Measurements from ENCODE around the gene KAT2A.

The KAT2A gene

GRCh38 chr17:42076797-42077559 is 44.2 kb downstream of the KAT2A start:
- Mint-ChIP-seq H3K27ac (no peak overlapping the region), H3K9me3 (no peaks in the 10 kb centered on the region), H3K36me3 (ENCODE audit: low read depth) (no peaks in the 10 kb centered on the region), H3K27me3 (peaks cover 4% of the 10 kb centered on the region), H3K4me1 (peaks cover 4% of the 10 kb centered on the region), H3K4me3 (no peak overlapping the region)
- DNase-seq = no peak
- ATAC-seq = no peak

GRCh38 chr17:42075789-42076188 is 45.4 kb downstream of the KAT2A start:
- ATAC-seq (no peak), DNase-seq (no peak)
- Mint-ChIP-seq H3K27ac (no peak overlapping the region), H3K4me1 (peaks cover 8% of the 10 kb centered on the region), H3K9me3 (no peaks in the 10 kb centered on the region), H3K4me3 (peak overlapping the region; percentile 1), H3K27me3 (peaks cover 11% of the 10 kb centered on the region), H3K36me3 (ENCODE audit: low read depth) (no peaks in the 10 kb centered on the region)

GRCh38 chr17:42072323-42073187 is 48.6 kb downstream of the KAT2A start:
- H3K27ac Mint-ChIP-seq = peak overlapping the region; percentile 73
- H3K27me3 Mint-ChIP-seq = peaks cover 11% of the 10 kb centered on the region
- peak; percentile 15 for DNase-seq

GRCh38 chr17:42071810-42072209 is 49.4 kb downstream of the KAT2A start:
- ATAC-seq (no peak), DNase-seq (no peak)
- H3K27me3 Mint-ChIP-seq = peaks cover 11% of the 10 kb centered on the region
- H3K36me3 Mint-ChIP-seq (ENCODE audit: low read depth) = no peaks in the 10 kb centered on the region
- peaks cover 8% of the 10 kb centered on the region for H3K4me1 Mint-ChIP-seq
- H3K9me3 Mint-ChIP-seq = no peaks in the 10 kb centered on the region
- H3K4me3 Mint-ChIP-seq = peak overlapping the region; percentile 73
- peak overlapping the region; percentile 62 for H3K27ac Mint-ChIP-seq

More at GRCh38 chr17:42072323-42073187, 48.6 kb downstream of the KAT2A start:
- ATAC-seq = peak; percentile 3
- H3K4me1 Mint-ChIP-seq = peaks cover 8% of the 10 kb centered on the region
- peak overlapping the region; percentile 73 for H3K4me3 Mint-ChIP-seq
- H3K36me3 Mint-ChIP-seq (ENCODE audit: low read depth) = no peaks in the 10 kb centered on the region
- no peaks in the 10 kb centered on the region for H3K9me3 Mint-ChIP-seq

GRCh38 chr17:42068979-42069378 is 52.2 kb downstream of the KAT2A start:
- Mint-ChIP-seq H3K27ac (no peak overlapping the region), H3K4me1 (peaks cover 20% of the 10 kb centered on the region), H3K4me3 (no peak overlapping the region), H3K9me3 (no peaks in the 10 kb centered on the region), H3K36me3 (ENCODE audit: low read depth) (no peaks in the 10 kb centered on the region), H3K27me3 (peaks cover 9% of the 10 kb centered on the region)
- DNase-seq (no peak), ATAC-seq (no peak)

GRCh38 chr17:42067371-42068091 is 53.6 kb downstream of the KAT2A start:
- H3K27me3 Mint-ChIP-seq = peaks cover 7% of the 10 kb centered on the region
- H3K27ac Mint-ChIP-seq = no peak overlapping the region
- ATAC-seq (no peak), DNase-seq (peak; percentile 82)
- H3K9me3 Mint-ChIP-seq = no peaks in the 10 kb centered on the region
- no peaks in the 10 kb centered on the region for H3K36me3 Mint-ChIP-seq (ENCODE audit: low read depth)
- peaks cover 29% of the 10 kb centered on the region for H3K4me1 Mint-ChIP-seq
- H3K4me3 Mint-ChIP-seq = no peak overlapping the region

- Mint-ChIP-seq H3K27ac (peak overlapping the region; percentile 40), H3K27me3 (no peaks in the 10 kb centered on the region), H3K4me3 (no peak overlapping the region), H3K4me1 (peaks cover 24% of the 10 kb centered on the region), H3K9me3 (no peaks in the 10 kb centered on the region), H3K36me3 (ENCODE audit: low read depth) (no peaks in the 10 kb centered on the region)
- ATAC-seq = no peak
- DNase-seq = no peak
These were observed 56.0 kb downstream of the KAT2A start for GRCh38 chr17:42065201-42065600.
